NCI-H748 (cell line): Measurements from ENCODE around the gene MVB12B.

ENCODE experiments used
- DNase-seq: peaks from one replicate; lab custom pipeline; 2025; ENCODE audit not compliant: unreplicated experiment; lab: John Stamatoyannopoulos, UW

Gene MVB12B

GRCh38 chr9:126380447-126380846, 53.8 kb downstream of the MVB12B start:
- DNase-seq = no peak

DNA sequence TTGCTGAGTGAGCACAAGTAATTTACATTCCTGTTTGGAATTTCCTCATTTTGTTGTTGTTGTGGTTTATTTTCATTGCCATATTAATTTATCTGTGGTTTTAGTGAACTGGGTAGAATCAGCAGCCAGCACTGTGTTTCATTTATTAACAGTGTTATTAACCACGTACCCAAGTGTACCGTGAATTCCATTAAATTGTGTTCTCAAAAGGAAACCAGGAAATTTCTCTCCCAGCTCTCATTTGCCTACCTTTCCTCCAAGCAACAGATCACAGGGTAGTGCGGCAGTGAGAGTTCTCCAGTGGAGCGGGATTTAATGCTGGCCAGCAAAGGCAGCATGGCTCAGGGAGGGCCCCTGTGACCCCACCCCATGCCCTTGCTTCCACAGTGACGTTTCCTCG, 54.6 kb downstream of the MVB12B start:
- no peak for DNase-seq

GRCh38 chr9:126383406-126384046, 56.9 kb downstream of the MVB12B start:
- no peak for DNase-seq

- no peak for DNase-seq
Observed at GRCh38 chr9:126384926-126385325, 58.3 kb downstream of the MVB12B start.

- DNase-seq = peak; percentile 26
Observed at GRCh38 chr9:126386088-126386487, 59.5 kb downstream of the MVB12B start.

DNA sequence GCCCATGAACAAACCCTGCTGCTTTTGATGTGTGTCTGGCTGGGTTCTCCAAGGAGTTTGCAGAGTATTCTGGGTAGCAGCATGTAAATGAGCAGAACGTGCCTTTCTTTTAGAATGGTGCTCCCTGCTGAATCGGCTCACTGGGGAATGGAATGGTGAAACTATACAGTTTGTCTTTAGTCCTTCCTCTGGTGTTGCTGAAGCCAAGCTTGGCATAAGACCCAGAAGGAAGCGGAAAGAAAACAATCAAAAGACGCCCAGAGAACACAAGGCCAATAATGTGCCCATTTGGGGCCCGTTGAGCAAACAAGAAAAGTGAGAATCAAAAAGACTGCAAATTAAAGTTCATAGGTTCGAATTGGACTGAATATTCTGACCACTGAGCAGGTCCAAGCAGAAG, 60.1 kb downstream of the MVB12B start:
- no peak for DNase-seq

DNA sequence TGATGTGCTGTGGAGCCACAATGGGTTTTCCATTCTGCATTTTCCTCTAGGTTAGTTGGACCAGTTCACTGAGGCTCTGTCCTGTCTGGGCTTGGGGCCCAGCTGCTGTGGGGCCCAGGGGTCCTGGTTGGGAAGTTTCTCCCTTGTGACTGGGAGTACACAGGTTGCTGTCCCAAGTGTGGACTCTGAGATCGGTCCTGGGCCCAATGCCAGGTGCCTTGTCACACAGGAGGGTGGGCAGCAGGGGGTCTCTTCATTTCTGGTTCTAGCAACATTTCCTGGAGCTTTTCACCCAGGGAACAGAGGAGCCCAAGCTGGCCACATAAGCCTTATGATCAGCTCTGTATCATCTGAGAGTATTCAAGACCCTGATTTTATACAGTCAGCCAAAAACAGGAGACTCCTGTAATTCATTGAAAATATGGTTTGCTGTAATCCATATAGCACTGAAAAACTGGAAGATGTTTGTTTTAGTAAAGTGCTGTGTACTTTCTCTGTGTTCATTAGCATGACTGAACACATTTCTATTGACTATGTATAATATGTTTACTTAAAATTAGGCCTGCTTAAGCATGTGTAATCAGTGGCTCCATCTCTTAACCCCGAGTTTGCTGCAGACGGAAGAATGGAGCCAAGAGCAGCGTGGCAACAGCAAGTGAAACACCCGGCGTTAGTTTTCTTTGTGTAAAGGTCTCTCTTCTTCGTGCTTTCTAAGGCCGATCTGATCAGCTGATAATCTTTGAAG, 62.5 kb downstream of the MVB12B start:
- DNase-seq = peak; percentile 30

DNA sequence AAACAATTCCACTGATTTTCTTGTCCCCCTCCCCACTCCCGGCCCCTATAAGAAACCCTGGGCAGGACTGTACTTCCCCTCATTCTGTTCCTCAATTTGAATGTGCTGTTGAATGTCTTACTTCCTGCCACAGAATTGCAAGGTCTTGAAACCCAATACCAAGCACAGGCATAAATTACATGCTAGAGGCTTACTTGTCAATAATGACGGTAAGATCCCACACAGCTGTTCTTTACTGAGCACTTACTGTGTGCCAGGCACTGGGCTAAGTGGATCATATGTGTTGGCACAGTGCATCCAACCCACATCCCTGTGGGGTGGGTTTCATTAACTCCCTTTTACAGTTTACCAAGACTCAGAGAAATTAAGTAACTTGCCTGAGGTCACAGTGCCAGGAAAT, 63.4 kb downstream of the MVB12B start:
- DNase-seq = peak; percentile 19

GRCh38 chr9:126390923-126391322, 64.3 kb downstream of the MVB12B start:
- DNase-seq = no peak

DNA sequence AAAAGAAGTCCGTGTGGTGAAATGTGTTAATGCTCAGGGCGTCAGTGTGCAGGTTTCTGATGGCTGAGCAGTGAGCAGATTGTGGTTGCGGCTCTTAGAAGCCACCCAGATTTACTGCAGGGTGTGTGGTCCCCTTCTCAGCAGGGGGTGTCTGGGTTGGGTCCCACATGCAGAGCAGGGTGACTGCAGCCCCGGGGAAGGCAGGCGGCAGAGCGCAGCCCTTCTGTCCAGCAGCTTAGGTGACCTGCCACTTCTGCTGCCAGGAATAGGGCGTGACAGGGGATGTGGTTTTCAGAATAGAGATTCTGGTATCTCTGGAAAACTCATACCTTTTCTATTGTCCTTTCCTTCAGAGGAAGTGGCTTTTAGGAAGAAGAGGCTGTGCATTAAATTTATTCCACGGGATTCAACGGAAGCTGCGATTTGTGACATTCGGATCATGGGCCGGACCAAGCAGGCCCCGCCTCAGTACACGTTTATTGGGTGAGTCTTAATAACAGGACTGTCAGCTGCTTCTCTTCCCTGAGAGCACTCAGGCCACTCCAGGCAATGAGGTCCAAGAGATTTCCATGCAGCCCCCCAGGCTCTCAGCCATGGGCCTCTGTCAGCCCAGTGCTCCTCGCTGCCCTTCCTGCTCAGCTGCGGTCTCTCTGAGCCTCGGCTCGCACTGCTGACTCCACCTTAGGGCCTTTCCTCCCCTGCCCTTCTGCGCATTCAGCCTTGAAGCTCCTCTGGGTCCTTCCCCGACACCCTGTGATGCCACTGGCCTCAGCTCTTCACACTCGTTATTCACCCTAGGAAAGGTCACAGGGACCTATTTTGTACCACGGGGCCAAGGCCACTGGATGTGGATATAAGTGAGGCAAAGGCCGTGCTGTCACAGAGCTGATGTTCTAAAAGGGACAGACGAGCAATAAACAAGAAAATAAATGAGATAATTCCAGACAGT, 65.4 kb downstream of the MVB12B start:
- no peak for DNase-seq

DNA sequence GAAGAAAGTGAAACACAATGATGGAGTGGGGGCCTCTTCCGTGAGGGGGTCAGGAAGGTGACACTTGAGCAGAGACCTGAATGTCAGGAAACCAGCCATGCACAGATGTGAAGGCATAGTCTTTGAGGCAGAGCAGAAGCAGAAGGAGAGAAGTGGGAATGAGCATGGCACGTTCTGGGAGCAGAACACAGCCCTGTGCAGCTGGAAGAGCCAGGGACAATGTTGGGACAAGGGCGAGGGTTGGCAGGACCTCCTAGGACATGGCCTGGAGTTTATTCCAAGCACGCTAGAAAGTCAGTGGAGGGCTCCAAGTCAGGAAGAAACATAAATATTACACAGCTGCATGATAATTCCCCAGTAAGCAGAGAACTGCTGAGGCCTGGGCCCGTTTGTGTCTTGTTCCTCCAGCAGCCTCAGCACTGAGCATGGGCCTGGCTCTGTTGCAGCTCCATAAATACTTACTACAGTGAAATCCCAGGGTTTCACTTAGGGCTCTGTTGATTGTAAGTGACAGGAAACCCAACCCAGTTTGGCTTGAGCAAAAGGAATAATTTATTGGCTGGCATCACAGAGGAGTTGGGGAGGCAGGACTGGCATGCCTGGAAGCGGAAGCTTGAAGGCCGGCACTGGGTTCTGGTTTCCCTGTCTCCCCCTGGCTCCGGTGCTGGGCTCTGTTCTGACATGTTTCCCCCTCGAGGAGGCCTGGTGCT, 66.2 kb downstream of the MVB12B start:
- no peak for DNase-seq

GRCh38 chr9:126393876-126394275, 67.2 kb downstream of the MVB12B start:
- DNase-seq = no peak

- DNase-seq = no peak
Observed at GRCh38 chr9:126394802-126395201, 68.2 kb downstream of the MVB12B start.

DNA sequence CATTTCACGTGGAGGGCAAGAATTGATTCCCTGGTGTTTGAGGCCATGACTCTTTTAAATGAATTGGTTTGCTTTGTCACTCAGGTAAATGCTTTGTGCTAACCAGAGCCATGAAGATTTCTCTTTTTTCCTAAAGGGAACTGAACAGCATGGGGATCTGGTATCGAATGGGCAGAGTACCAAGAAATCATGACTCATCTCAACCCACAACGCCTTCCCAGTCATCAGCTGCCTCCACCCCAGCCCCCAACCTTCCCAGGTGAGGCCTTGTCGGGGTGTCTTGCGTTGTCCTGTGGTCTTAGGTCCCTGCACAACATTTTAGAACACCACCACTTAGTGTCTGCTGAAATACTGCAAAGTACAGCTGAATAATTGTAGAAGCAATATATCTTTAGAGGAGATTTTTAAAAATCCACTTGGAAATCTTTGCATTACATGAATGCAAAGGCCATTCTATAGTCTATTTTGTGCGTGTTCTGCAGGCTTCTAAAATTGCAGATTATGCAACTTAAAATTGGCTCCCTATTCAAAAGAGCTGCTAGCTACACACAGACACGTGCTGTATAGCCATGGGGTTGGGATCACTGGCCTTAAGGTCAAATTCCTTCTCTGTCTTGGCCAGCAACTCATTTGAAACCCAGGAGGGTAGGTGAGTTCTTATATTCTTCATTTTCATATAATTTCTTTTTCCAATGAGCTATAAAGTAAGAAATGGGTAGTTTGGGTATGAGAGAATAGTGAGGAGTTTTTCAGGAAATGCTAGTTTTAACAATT, 69.0 kb downstream of the MVB12B start:
- no peak for DNase-seq

GRCh38 chr9:126397056-126397455, 70.4 kb downstream of the MVB12B start:
- no peak for DNase-seq

DNA sequence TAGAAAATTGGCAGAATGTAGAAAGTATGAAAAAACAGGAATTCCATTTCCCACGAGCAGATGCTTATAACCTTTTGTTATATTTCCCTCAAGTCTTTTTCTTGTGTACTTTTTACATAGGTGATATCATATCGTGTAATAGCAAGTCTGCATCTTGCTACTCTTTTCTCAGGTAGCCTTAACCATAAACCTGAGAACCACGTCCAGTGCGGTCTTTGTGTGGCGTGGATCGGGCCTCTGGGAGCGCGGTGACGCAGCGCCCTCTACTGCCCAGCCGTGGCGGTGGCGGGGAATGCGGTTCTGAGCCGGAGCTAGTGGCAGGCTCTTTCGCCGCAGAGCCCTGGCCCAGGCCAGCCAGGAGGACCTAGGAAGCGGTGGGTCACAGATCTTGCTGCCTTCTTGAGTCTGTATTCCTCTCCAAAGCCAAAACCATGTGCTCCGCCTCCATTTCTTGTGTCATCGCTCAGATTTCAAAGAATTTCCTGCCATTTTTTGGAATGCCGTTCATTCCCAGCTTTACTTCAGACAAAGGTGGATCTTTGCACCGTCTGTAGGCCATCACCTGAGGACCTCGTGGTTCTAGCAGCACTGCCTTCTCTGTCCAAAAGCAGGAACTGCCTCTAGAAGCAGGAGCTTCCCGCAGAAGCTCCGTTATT, 71.9 kb downstream of the MVB12B start:
- DNase-seq = peak; percentile 69

DNA sequence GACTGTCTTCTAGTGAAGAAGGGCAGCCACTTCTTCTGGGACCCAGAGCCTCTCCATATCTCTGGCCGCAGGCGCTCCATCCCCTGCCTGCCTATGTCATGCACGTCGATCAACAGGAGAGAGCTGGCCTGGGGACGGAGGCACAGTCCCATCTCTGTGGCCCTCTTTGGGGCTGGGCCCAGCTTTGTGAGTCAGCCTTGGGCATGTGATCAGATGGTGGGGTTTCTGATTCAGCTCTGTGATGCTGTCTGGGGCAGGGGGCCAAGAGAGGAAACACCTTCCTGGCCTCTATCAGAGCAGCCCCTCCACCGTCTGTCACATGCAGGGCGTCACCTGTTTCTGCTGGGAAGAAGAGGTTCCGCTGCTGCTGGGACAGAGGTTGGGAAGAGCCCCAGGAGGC, 72.6 kb downstream of the MVB12B start:
- DNase-seq = no peak

- DNase-seq = no peak
Observed at GRCh38 chr9:126399789-126400188, 73.2 kb downstream of the MVB12B start.

GRCh38 chr9:126400571-126400970, 73.9 kb downstream of the MVB12B start:
- no peak for DNase-seq

GRCh38 chr9:126401107-126401506, 74.5 kb downstream of the MVB12B start:
- DNase-seq = no peak
